H1 (cell line): ENCODE measurements around the gene SCNN1B. TPM values are rescaled to one million over a fixed set of nuclear protein-coding genes. Genes with fewer than 3 reads are reported as not detected.
A peak's percentile ranks its signal among the peaks of the same experiment; 100 is the strongest.

Source experiments
- CTCF ChIA-PET: fragments of 300-600 bp; sonication (Branson Sonifier 250); formaldehyde crosslinking; loops from one replicate; lab custom pipeline; 2021; ENCODE audit not compliant: partially characterized antibody; lab: Charles Lee
- POLR2A ChIA-PET: fragments of 300-600 bp; sonication (Branson Sonifier 250); formaldehyde crosslinking; loops from one replicate; lab custom pipeline; 2021; ENCODE audit warnings: inconsistent platforms; ENCODE audit not compliant: partially characterized antibody; lab: Charles Lee
- DNase-seq, 2 experiments: peaks; one replicate each; pipeline versions ENCODE4 v3.0.0 to v3.0.0-alpha.2; 2010 to 2022; ENCODE audit warnings: low spot score in 2 of 2, low read depth in 1 of 2, mixed read lengths in 1 of 2
- FAIRE-seq: peaks from 2 replicates; lab custom pipeline; 2011; peaks lifted over from hg19 to GRCh38; lab: Jason Lieb, UNC
- H2AFZ ChIP-seq: 2 replicates; pipeline ENCODE4 v1.8.1; 2012; ENCODE audit warnings: low read length, inconsistent platforms
- H2AK5ac ChIP-seq: 2 replicates; pipeline ENCODE4 v1.6.1; 2013; ENCODE audit warnings: low read depth, low read length
- H2BK120ac ChIP-seq: replicated peaks from 2 replicates; pipeline ENCODE3; 2013; ENCODE audit warnings: low read depth, low read length, inconsistent platforms
- H2BK12ac ChIP-seq: 2 replicates; pipeline ENCODE4 v1.6.1; 2013; ENCODE audit warnings: low read depth, low read length
- H2BK15ac ChIP-seq: 2 replicates; pipeline ENCODE4 v1.6.1; 2013; ENCODE audit warnings: low read length
- H2BK20ac ChIP-seq: 2 replicates; pipeline ENCODE4 v1.6.1; 2013; ENCODE audit warnings: low read length
- H2BK5ac ChIP-seq: 2 replicates; pipeline ENCODE4 v1.6.1; 2013; ENCODE audit warnings: low read depth, low read length
- H3K14ac ChIP-seq: 2 replicates; pipeline ENCODE4 v1.6.1; 2013; ENCODE audit warnings: inconsistent platforms; ENCODE audit not compliant: insufficient read length
- H3K18ac ChIP-seq: 2 replicates; pipeline ENCODE4 v1.6.1; 2013; ENCODE audit warnings: low read length; ENCODE audit errors: extremely low read depth
- H3K23ac ChIP-seq: 2 replicates; pipeline ENCODE4 v1.6.1; 2013; ENCODE audit warnings: inconsistent platforms; ENCODE audit not compliant: insufficient read length
- H3K23me2 ChIP-seq: 2 replicates; pipeline ENCODE4 v1.6.1; 2013; ENCODE audit warnings: low read depth, low read length
- H3K27ac ChIP-seq: 2 replicates; pipeline ENCODE4 v1.6.1; 2011; ENCODE audit warnings: low read depth, low read length, inconsistent platforms
- H3K27me3 ChIP-seq, 4 experiments: replicated peaks in 1 of 4; 1 replicate in 1 of 4; 2 replicates in 3 of 4; pipeline versions ENCODE4 v1.6.1 to v1.8.1; 2011 to 2013; ENCODE audit warnings: low read length in 3 of 4, mild to moderate bottlenecking in 3 of 4, inconsistent platforms in 2 of 4, mixed read lengths in 2 of 4, moderate library complexity in 1 of 4; ENCODE audit not compliant: control insufficient read depth in 3 of 4, insufficient read depth in 3 of 4; ENCODE audit errors: extremely low read depth in 1 of 4
- H3K36me3 ChIP-seq, 4 experiments: 2 replicates each; pipeline versions ENCODE4 v1.6.1 to v1.8.1; 2011 to 2013; ENCODE audit warnings: mild to moderate bottlenecking in 4 of 4, low read length in 3 of 4, moderate library complexity in 2 of 4, control low read depth in 1 of 4, inconsistent platforms in 1 of 4; ENCODE audit not compliant: insufficient read depth in 4 of 4, control insufficient read depth in 2 of 4
- H3K4ac ChIP-seq: replicated peaks from 2 replicates; pipeline ENCODE3; 2013; ENCODE audit warnings: low read length, low read depth, mixed read lengths, inconsistent platforms; ENCODE audit not compliant: insufficient read length
- H3K4me1 ChIP-seq, 4 experiments: replicated peaks in 1 of 4; 1 replicate in 1 of 4; 2 replicates in 3 of 4; pipeline versions ENCODE4 v1.6.1 to v1.8.1; 2011 to 2013; ENCODE audit warnings: low read length in 3 of 4, inconsistent platforms in 2 of 4, mixed read lengths in 1 of 4; ENCODE audit not compliant: insufficient read depth in 4 of 4, control insufficient read depth in 3 of 4
- H3K4me2 ChIP-seq, 2 experiments: 2 replicates each; pipeline versions ENCODE4 v1.6.1 to v1.8.1; 2011 to 2013; ENCODE audit warnings: low read depth in 2 of 2, low read length in 2 of 2, control low read depth in 1 of 2, inconsistent platforms in 1 of 2, mild to moderate bottlenecking in 1 of 2; ENCODE audit not compliant: insufficient read depth in 1 of 2
- H3K4me3 ChIP-seq, 4 experiments: fragments of 200-600, 300-600 bp in 1 of 4; sonication (generic), shearing (Covaris generic), sonication (Bioruptor Twin) in 1 of 4; 2 replicates each; pipeline versions ENCODE4 v1.5.1 to v1.8.1; 2011 to 2016; ENCODE audit warnings: low read length in 4 of 4, low read depth in 3 of 4, control low read depth in 2 of 4, inconsistent platforms in 2 of 4, mild to moderate bottlenecking in 2 of 4, mixed read lengths in 1 of 4, moderate library complexity in 1 of 4; ENCODE audit not compliant: insufficient read depth in 2 of 4; ENCODE audit errors: extremely low read depth in 1 of 4
- H3K56ac ChIP-seq: replicated peaks from 2 replicates; pipeline ENCODE3; 2013; ENCODE audit warnings: low read depth, mild to moderate bottlenecking, mixed read lengths, low read length, inconsistent platforms; ENCODE audit not compliant: insufficient read length
- H3K79me1 ChIP-seq: 2 replicates; pipeline ENCODE4 v1.6.1; 2013; ENCODE audit warnings: low read depth, low read length, control low read depth
- H3K79me2 ChIP-seq, 2 experiments: 2 replicates each; pipeline versions ENCODE4 v1.6.1 to v1.8.1; 2012 to 2013; ENCODE audit warnings: low read length in 2 of 2, mild to moderate bottlenecking in 2 of 2, inconsistent platforms in 1 of 2; ENCODE audit not compliant: insufficient read depth in 2 of 2, control insufficient read depth in 1 of 2
- H3K9ac ChIP-seq, 4 experiments: replicated peaks in 1 of 4; 1 replicate in 1 of 4; 2 replicates in 3 of 4; pipeline versions ENCODE4 v1.6.1 to v1.8.1; 2011 to 2013; ENCODE audit warnings: low read depth in 3 of 4, low read length in 3 of 4, control low read depth in 2 of 4, mild to moderate bottlenecking in 2 of 4, moderate library complexity in 2 of 4, inconsistent platforms in 1 of 4; ENCODE audit errors: extremely low read depth in 1 of 4
- H3K9me3 ChIP-seq, 2 experiments: 2 replicates each; pipeline versions ENCODE4 v1.6.1 to v1.8.1; 2012 to 2013; ENCODE audit warnings: mild to moderate bottlenecking in 2 of 2, moderate library complexity in 2 of 2, control low read depth in 1 of 2, inconsistent platforms in 1 of 2, low read depth in 1 of 2, low read length in 1 of 2, mixed read lengths in 1 of 2; ENCODE audit not compliant: insufficient read depth in 2 of 2
- H4K20me1 ChIP-seq, 2 experiments: replicated peaks in 1 of 2; 2 replicates each; pipeline versions ENCODE3 to v1.8.1; 2011 to 2013; ENCODE audit warnings: inconsistent platforms in 2 of 2, low read length in 2 of 2, mild to moderate bottlenecking in 1 of 2; ENCODE audit not compliant: insufficient read depth in 2 of 2, control insufficient read depth in 1 of 2
- H4K5ac ChIP-seq: 2 replicates; pipeline ENCODE4 v1.6.1; 2013; ENCODE audit warnings: low read length, low read depth, mixed read lengths, inconsistent platforms; ENCODE audit not compliant: insufficient read length
- H4K8ac ChIP-seq: 2 replicates; pipeline ENCODE4 v1.8.0; 2013; ENCODE audit warnings: mild to moderate bottlenecking, moderate library complexity, low read length, inconsistent platforms; ENCODE audit not compliant: insufficient read depth; ENCODE audit errors: extremely low read depth
- H4K91ac ChIP-seq: replicated peaks from 2 replicates; pipeline ENCODE3; 2013; ENCODE audit warnings: low read length, mixed read lengths, inconsistent platforms; ENCODE audit not compliant: insufficient read length
- POU5F1 ChIP-seq: IDR thresholded peaks from 2 replicates; pipeline ENCODE4 v1.6.1; 2011; ENCODE audit warnings: low read depth, mild to moderate bottlenecking, low read length, moderate library complexity
- ZNF274 ChIP-seq: IDR thresholded peaks from 2 replicates; pipeline ENCODE4 v1.7.0; 2012; ENCODE audit warnings: low read length, borderline replicate concordance; ENCODE audit errors: extremely low read depth
- WGBS, 2 experiments: shearing (Covaris generic) in 1 of 2; methylation state at CpG; one replicate each; pipeline versions ENCODE4 v1.1.6 to v1.1.7; 2013 to 2015; ENCODE audit warnings: low lambda C conversion rate in 2 of 2, mixed read lengths in 2 of 2, inconsistent platforms in 1 of 2, low coverage in 1 of 2, missing lambda C conversion rate in 1 of 2; ENCODE audit not compliant: insufficient replicate concordance in 2 of 2, insufficient coverage in 1 of 2, insufficient read length in 1 of 2; ENCODE audit errors: extremely low coverage in 1 of 2, missing lambda C conversion rate in 1 of 2; 5-methylcytosine and 5-hydroxymethylcytosine counted together
- polyA plus RNA-seq, 7 experiments: library from polyadenylated mRNA; depleted of rRNA in 3 of 7; stranded (reverse) in 5 of 7; unstranded in 2 of 7; fragments of >200 nt in 5 of 7; fragments of 200-250 nt in 2 of 7; gene quantifications; 1 replicate in 5 of 7; 2 replicates in 1 of 7; 4 replicates in 1 of 7; pipeline versions ENCODE4 v1.2.1 to v1.2.3, GENCODE V29; 2011 to 2013; ENCODE audit warnings: missing spikeins in 2 of 7, mixed read lengths in 2 of 7
- total RNA-seq: library from RNA; stranded (reverse); fragmentation: NEBNext Ultra II Directional; extraction: Animal tissue kit (Norgen Biotek cat#: 25700); gene quantifications from 2 replicates; pipeline ENCODE4 v1.2.1, GENCODE V29; 2021

Gene SCNN1B
- total and polyA plus RNA-seq, 2 of the 8 experiments (the other 6 are each of a cell fraction or from before 2014, with no cell fraction given), result 0.20 to 0.95 TPM

DNA sequence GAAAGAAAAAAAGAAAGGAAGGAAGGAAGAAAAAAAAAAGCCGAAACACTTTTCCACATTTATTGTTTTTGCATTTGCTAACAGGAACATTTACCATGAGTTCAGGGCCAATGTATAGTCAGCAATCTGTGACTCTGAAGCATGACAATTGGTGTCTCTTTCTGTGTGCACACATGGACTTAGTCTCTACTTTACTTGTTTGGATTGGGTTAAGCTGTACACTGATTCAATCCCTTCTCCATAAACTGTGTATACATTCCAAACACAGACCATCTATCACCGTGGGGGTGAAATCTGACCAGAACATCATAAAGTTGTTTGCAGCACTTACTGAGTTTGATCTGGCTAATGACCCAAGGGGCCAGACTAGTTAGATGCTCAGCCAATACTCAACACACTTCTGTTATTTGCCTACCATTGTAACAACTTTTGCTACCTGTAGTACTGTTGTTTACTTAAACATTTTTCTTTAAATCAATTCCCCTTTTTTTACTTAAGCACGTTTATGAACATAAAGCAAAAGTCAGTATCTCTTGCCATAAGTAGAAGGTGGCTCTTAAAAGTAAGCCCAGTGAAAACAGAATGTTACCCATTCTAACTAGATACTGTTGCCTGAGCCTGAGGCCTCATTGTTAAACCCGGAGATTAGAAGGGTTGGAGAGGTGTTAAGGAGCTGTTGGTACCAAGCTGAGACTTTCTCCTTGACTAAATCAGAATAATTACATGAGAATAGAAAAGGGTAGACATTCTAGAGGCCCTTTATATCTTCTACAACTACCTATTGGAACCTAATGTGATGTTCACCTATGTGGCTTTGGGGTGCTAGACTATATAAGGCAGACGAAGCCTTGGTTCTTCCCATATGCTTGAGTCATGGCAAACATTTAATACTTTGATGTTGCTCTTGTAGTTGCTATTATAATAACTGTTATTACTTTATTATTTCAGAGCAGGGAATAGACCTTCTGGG is 41.8 kb downstream of the SCNN1B start:
- no peak for DNase-seq
- H3K36me3 ChIP-seq, result no peaks in the 10 kb centered on the region
- peak; percentile 60 for FAIRE-seq

More for the DNA sequence above, 41.8 kb downstream of the SCNN1B start:
- Histone ChIP-seq H2BK15ac (no peak overlapping the region), H2BK120ac (no peak overlapping the region)
- TF ChIP-seq ZNF274 (no peak), POU5F1 (0 out of 2 replicates have a peak, but pooled peaks have one; percentile 28)
- TF ChIP-seq, all 59 proteins: peak for 1
- H3K4ac ChIP-seq, result no peak overlapping the region
- peaks cover 0 to 6% (median 2%) of the 10 kb centered on the region in 4 experiments; a peak in 3 of 7 replicates for H3K4me1 ChIP-seq
- no peak overlapping the region for H3K27ac ChIP-seq
- H2BK20ac ChIP-seq, result no peak overlapping the region
- peak overlapping the region; percentile 84; the same call in 1 of the 2 replicates for H2AFZ ChIP-seq
- no peak overlapping the region for H3K14ac ChIP-seq
- H2BK12ac ChIP-seq, result no peak overlapping the region
- H3K9me3 ChIP-seq, result no peaks in the 10 kb centered on the region
- CTCF ChIA-PET, result interaction anchor here (0.7 to 2.9 kb wide), 2 partner anchors 12 to 13 kb away, joined by 4 to 7 read pairs; no protein-coding TSS in a partner anchor
- H3K9ac ChIP-seq, result no peak overlapping the region
- no peak overlapping the region for H3K56ac ChIP-seq
- 62% methylated on average over 4 of the region's 5 CpGs; no CpG with 5 or more reads in 1 of the 2 experiments for WGBS, 2 experiments
- H3K18ac ChIP-seq, result no peak overlapping the region
- no peaks in the 10 kb centered on the region for H4K20me1 ChIP-seq
- H3K79me2 ChIP-seq, result no peaks in the 10 kb centered on the region
- no peaks in the 10 kb centered on the region for H3K79me1 ChIP-seq
- H3K23ac ChIP-seq, result no peak overlapping the region
- peak overlapping the region in 1 of 4 experiments; percentile 2; a peak in 1 of 8 replicates for H3K4me3 ChIP-seq
- no peak overlapping the region for H2AK5ac ChIP-seq
- POLR2A ChIA-PET, result interaction anchor here (0.8 kb wide), 1 partner anchor 24 kb away, joined by 3 read pairs; no protein-coding TSS in a partner anchor
- no peak overlapping the region for H3K4me2 ChIP-seq
- no peak overlapping the region for H4K8ac ChIP-seq
- H3K27me3 ChIP-seq, result no peaks in the 10 kb centered on the region
- H4K91ac ChIP-seq, result no peak overlapping the region
- no peak overlapping the region for H4K5ac ChIP-seq
- no peaks in the 10 kb centered on the region for H3K23me2 ChIP-seq
- H2BK5ac ChIP-seq, result no peak overlapping the region
